Measurements from ENCODE around the gene ITPR1. TPM values are rescaled to one million over a fixed set of nuclear protein-coding genes. Genes with fewer than 3 reads are reported as not detected.

ITPR1 gene
- total RNA-seq, 1 experiment from 2014 or later, result 7.5 TPM

- POLR2A ChIA-PET, result no interaction called here
- H3K4me1 Mint-ChIP-seq (ENCODE audit: insufficient read depth, unreplicated experiment), result peaks cover 24% of the 10 kb centered on the region
- CTCF ChIA-PET, result no interaction called here
Measured at GRCh38 chr3:4746241-4746958, 253.3 kb downstream of the ITPR1 start.

GRCh38 chr3:4748127-4748526, 255.0 kb downstream of the ITPR1 start:
- Mint-ChIP-seq H3K4me1 (ENCODE audit: insufficient read depth, unreplicated experiment) (peaks cover 21% of the 10 kb centered on the region), H3K27ac (ENCODE audit: low read depth, unreplicated experiment) (no peak overlapping the region), H3K27me3 (ENCODE audit: insufficient read depth, unreplicated experiment) (no peaks in the 10 kb centered on the region), H3K4me3 (ENCODE audit: unreplicated experiment) (no peak overlapping the region), H3K36me3 (ENCODE audit: insufficient read depth, unreplicated experiment) (no peaks in the 10 kb centered on the region), H3K9me3 (ENCODE audit: unreplicated experiment) (no peaks in the 10 kb centered on the region)
- no TSS peak for BruUV-seq (replicated peaks)
- CTCF ChIA-PET, result interaction anchor here (1.6 kb wide), 1 partner anchor 36 kb away, joined by 4 read pairs; no protein-coding TSS in a partner anchor
- no peak for DNase-seq (ENCODE audit: unreplicated experiment)
- POLR2A ChIA-PET, result interaction anchor here (0.6 to 0.9 kb wide), 3 partner anchors 19 to 1035 kb away, joined by 3 to 5 read pairs (median 3); partner anchors contain the start of gene BHLHE40
- TF ChIP-seq CTCF (IDR thresholded peaks at IDR 0.05; ENCODE audit: unreplicated experiment), result no peak
- intact Hi-C loops (cut with micrococcal nuclease), result no loop called here

More at GRCh38 chr3:4746241-4746958, 253.3 kb downstream of the ITPR1 start:
- intact Hi-C loops (cut with micrococcal nuclease), result no loop called here
- no peak for TF ChIP-seq CTCF (IDR thresholded peaks at IDR 0.05; ENCODE audit: unreplicated experiment)
- DNase-seq (ENCODE audit: unreplicated experiment), result no peak
- no peaks in the 10 kb centered on the region for H3K27me3 Mint-ChIP-seq (ENCODE audit: insufficient read depth, unreplicated experiment)
- no peak overlapping the region for H3K4me3 Mint-ChIP-seq (ENCODE audit: unreplicated experiment)
- BruUV-seq (replicated peaks), result no TSS peak
- H3K9me3 Mint-ChIP-seq (ENCODE audit: unreplicated experiment), result no peaks in the 10 kb centered on the region
- no peak overlapping the region for H3K27ac Mint-ChIP-seq (ENCODE audit: low read depth, unreplicated experiment)
- H3K36me3 Mint-ChIP-seq (ENCODE audit: insufficient read depth, unreplicated experiment), result no peaks in the 10 kb centered on the region

GRCh38 chr3:4748701-4749378, 255.7 kb downstream of the ITPR1 start:
- no peak overlapping the region for H3K4me3 Mint-ChIP-seq (ENCODE audit: unreplicated experiment)
- TF ChIP-seq CTCF (IDR thresholded peaks at IDR 0.05; ENCODE audit: unreplicated experiment), result no peak
- DNase-seq (ENCODE audit: unreplicated experiment), result no peak
- H3K4me1 Mint-ChIP-seq (ENCODE audit: insufficient read depth, unreplicated experiment), result peaks cover 20% of the 10 kb centered on the region
- H3K27me3 Mint-ChIP-seq (ENCODE audit: insufficient read depth, unreplicated experiment), result no peaks in the 10 kb centered on the region
- no peaks in the 10 kb centered on the region for H3K36me3 Mint-ChIP-seq (ENCODE audit: insufficient read depth, unreplicated experiment)
- ChIA-PET POLR2A (interaction anchor here (0.6 to 1.4 kb wide), 2 partner anchors 28 to 1036 kb away, joined by 3 read pairs; no protein-coding TSS in a partner anchor), CTCF (interaction anchor here (0.7 to 1.6 kb wide), 3 partner anchors 28 to 329 kb away, joined by 3 to 4 read pairs (median 3); no protein-coding TSS in a partner anchor)
- BruUV-seq (replicated peaks), result no TSS peak
- no peaks in the 10 kb centered on the region for H3K9me3 Mint-ChIP-seq (ENCODE audit: unreplicated experiment)
- no peak overlapping the region for H3K27ac Mint-ChIP-seq (ENCODE audit: low read depth, unreplicated experiment)
- intact Hi-C loops (cut with micrococcal nuclease), result no loop called here

GRCh38 chr3:4749567-4750002, 256.4 kb downstream of the ITPR1 start:
- no peak for TF ChIP-seq CTCF (IDR thresholded peaks at IDR 0.05; ENCODE audit: unreplicated experiment)
- ChIA-PET POLR2A (interaction anchor here (1.4 kb wide), 1 partner anchor 28 kb away, joined by 3 read pairs; no protein-coding TSS in a partner anchor), CTCF (interaction anchor here (0.7 to 1.6 kb wide), 3 partner anchors 28 to 328 kb away, joined by 3 to 4 read pairs (median 3); no protein-coding TSS in a partner anchor)
- Mint-ChIP-seq H3K9me3 (ENCODE audit: unreplicated experiment) (no peaks in the 10 kb centered on the region), H3K27ac (ENCODE audit: low read depth, unreplicated experiment) (no peak overlapping the region), H3K4me3 (ENCODE audit: unreplicated experiment) (no peak overlapping the region), H3K36me3 (ENCODE audit: insufficient read depth, unreplicated experiment) (no peaks in the 10 kb centered on the region), H3K4me1 (ENCODE audit: insufficient read depth, unreplicated experiment) (peaks cover 20% of the 10 kb centered on the region), H3K27me3 (ENCODE audit: insufficient read depth, unreplicated experiment) (no peaks in the 10 kb centered on the region)
- BruUV-seq (replicated peaks), result no TSS peak
- intact Hi-C loops (cut with micrococcal nuclease), result no loop called here
- no peak for DNase-seq (ENCODE audit: unreplicated experiment)
